Loucy (cell line): Measurements from ENCODE around the gene SFTA2.

Experiments
- H2AFZ ChIP-seq: fragments of 200-600 bp; sonication (generic); 2 replicates; pipeline ENCODE4 v1.6.0; 2016; ENCODE audit warnings: antibody characterized with exemption, mild to moderate bottlenecking, low read length, moderate library complexity
- H3F3A ChIP-seq: fragments of 200-600 bp; 2 replicates; pipeline ENCODE4 v1.6.0; 2016; ENCODE audit warnings: antibody characterized with exemption, low read depth, mild to moderate bottlenecking
- H3K27me3 ChIP-seq: fragments of 200-600 bp; sonication (generic); 2 replicates; pipeline ENCODE4 v1.6.1; 2014; ENCODE audit warnings: low read length, mild to moderate bottlenecking; ENCODE audit not compliant: insufficient read depth, poor library complexity, severe bottlenecking
- H3K36me3 ChIP-seq: fragments of 200-600 bp; sonication (generic); 2 replicates; pipeline ENCODE4 v1.6.1; 2016; ENCODE audit warnings: low read length; ENCODE audit not compliant: insufficient read depth
- H3K4me1 ChIP-seq: fragments of 200-600 bp; sonication (generic); 2 replicates; pipeline ENCODE4 v1.5.1; 2014; ENCODE audit warnings: low read length, mild to moderate bottlenecking; ENCODE audit not compliant: insufficient read depth, poor library complexity, severe bottlenecking
- H3K4me2 ChIP-seq: fragments of 200-600 bp; sonication (generic); 2 replicates; pipeline ENCODE4 v1.6.0; 2014; ENCODE audit warnings: antibody characterized with exemption, low read length, low read depth, mild to moderate bottlenecking; ENCODE audit not compliant: poor library complexity, severe bottlenecking
- H3K4me3 ChIP-seq: fragments of 200-600 bp; sonication (generic); 2 replicates; pipeline ENCODE4 v1.5.1; 2014; ENCODE audit warnings: low read length, mild to moderate bottlenecking, mixed read lengths; ENCODE audit not compliant: poor library complexity, severe bottlenecking
- H3K79me2 ChIP-seq: fragments of 200-600 bp; sonication (generic); 2 replicates; pipeline ENCODE4 v1.6.1; 2014; ENCODE audit warnings: low read length; ENCODE audit not compliant: insufficient read depth
- H3K9ac ChIP-seq: fragments of 200-600 bp; sonication (generic); 2 replicates; pipeline ENCODE4 v1.6.0; 2014; ENCODE audit warnings: mild to moderate bottlenecking, low read depth, low read length, moderate library complexity; ENCODE audit not compliant: poor library complexity, severe bottlenecking
- H3K9me2 ChIP-seq: fragments of 200-600 bp; sonication (generic); replicated peaks from 2 replicates; pipeline ENCODE4 v1.6.1; 2016; ENCODE audit warnings: low read depth, low read length, mixed read lengths
- H3K9me3 ChIP-seq: fragments of 200-600 bp; sonication (generic); 2 replicates; pipeline ENCODE4 v1.6.1; 2014; ENCODE audit warnings: mild to moderate bottlenecking, antibody characterized with exemption, low read length, low read depth; ENCODE audit not compliant: insufficient read depth
- H4K20me1 ChIP-seq: fragments of 200-600 bp; sonication (generic); 2 replicates; pipeline ENCODE4 v1.6.0; 2014; ENCODE audit warnings: antibody characterized with exemption, low read length, mild to moderate bottlenecking; ENCODE audit not compliant: insufficient read depth, poor library complexity, severe bottlenecking
- EZH2phosphoT487 ChIP-seq: fragments of 200-600 bp; IDR thresholded peaks from 2 replicates; pipeline ENCODE4 v1.6.1; 2018; ENCODE audit warnings: antibody characterized with exemption, mild to moderate bottlenecking, moderate library complexity, borderline replicate concordance
- TF ChIP-seq, protein P1 (sequence below): fragments of 200-600 bp; sonication (generic); conservative IDR thresholded peaks from 2 replicates; pipeline ENCODE4 v1.5.1; 2014; ENCODE audit warnings: mild to moderate bottlenecking, antibody characterized with exemption, low read length

SFTA2 gene

DNA sequence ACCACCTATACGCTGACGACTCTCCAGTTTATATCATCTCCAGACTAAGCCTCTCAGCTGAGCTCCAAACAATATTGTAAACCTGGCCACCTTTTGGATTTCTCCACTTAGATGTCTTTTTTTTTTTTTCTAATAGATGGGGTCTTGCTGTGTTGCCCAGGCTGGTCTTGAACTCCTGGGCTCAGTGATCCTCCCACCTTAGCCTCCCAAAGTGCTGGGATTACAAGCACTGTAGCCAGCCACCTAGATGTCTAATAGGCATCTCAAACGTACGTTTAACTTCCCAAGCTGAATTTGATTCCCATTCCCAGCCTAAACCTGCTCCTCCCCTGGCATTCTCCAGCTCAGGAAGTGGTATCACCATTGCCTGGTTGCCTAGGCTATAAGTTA lies 42.5 kb downstream of the SFTA2 start:
- H4K20me1 ChIP-seq = no peaks in the 10 kb centered on the region
- no peak overlapping the region for H2AFZ ChIP-seq
- no peak overlapping the region for H3K4me3 ChIP-seq
- H3K4me1 ChIP-seq = no peaks in the 10 kb centered on the region
- no peak for TF ChIP-seq EZH2phosphoT487
- TF ChIP-seq, protein P1, sequence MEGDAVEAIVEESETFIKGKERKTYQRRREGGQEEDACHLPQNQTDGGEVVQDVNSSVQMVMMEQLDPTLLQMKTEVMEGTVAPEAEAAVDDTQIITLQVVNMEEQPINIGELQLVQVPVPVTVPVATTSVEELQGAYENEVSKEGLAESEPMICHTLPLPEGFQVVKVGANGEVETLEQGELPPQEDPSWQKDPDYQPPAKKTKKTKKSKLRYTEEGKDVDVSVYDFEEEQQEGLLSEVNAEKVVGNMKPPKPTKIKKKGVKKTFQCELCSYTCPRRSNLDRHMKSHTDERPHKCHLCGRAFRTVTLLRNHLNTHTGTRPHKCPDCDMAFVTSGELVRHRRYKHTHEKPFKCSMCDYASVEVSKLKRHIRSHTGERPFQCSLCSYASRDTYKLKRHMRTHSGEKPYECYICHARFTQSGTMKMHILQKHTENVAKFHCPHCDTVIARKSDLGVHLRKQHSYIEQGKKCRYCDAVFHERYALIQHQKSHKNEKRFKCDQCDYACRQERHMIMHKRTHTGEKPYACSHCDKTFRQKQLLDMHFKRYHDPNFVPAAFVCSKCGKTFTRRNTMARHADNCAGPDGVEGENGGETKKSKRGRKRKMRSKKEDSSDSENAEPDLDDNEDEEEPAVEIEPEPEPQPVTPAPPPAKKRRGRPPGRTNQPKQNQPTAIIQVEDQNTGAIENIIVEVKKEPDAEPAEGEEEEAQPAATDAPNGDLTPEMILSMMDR = no peak
- H3K9me2 ChIP-seq = no peaks in the 10 kb centered on the region
- no peaks in the 10 kb centered on the region for H3K36me3 ChIP-seq
- no peaks in the 10 kb centered on the region for H3F3A ChIP-seq
- H3K9me3 ChIP-seq = no peaks in the 10 kb centered on the region
- no peaks in the 10 kb centered on the region for H3K79me2 ChIP-seq
- peaks cover 13% of the 10 kb centered on the region for H3K27me3 ChIP-seq
- no peak overlapping the region for H3K9ac ChIP-seq
- H3K4me2 ChIP-seq = no peak overlapping the region

DNA sequence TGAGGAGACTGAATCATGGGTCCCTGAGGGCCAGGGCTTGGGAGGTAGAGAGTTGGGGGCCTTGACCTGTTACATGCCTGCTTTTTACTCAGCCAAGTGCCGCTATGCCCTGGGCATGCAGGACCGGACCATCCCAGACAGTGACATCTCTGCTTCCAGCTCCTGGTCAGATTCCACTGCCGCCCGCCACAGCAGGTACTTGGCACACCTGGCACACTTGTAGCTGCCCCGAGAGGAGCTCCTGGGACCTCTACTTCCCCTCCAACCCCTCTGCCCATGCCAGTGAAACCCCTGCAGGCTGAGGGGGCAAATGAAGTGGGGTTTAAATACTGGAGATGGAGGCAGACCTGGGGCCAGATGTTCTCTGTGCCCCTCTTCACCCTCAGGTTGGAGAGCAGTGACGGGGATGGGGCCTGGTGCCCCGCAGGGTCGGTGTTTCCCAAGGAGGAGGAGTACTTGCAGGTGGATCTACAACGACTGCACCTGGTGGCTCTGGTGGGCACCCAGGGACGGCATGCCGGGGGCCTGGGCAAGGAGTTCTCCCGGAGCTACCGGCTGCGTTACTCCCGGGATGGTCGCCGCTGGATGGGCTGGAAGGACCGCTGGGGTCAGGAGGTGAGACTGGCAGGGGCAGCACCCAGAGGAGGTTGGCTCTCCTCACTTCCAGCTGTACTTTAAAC lies 43.0 kb downstream of the SFTA2 start:
- Histone ChIP-seq H3K4me2 (no peak overlapping the region), H3K4me3 (no peak overlapping the region), H2AFZ (no peak overlapping the region), H4K20me1 (no peaks in the 10 kb centered on the region), H3K9me3 (no peaks in the 10 kb centered on the region), H3K9ac (no peak overlapping the region), H3K36me3 (no peaks in the 10 kb centered on the region), H3K27me3 (peaks cover 14% of the 10 kb centered on the region), H3K9me2 (no peaks in the 10 kb centered on the region), H3F3A (no peaks in the 10 kb centered on the region), H3K4me1 (no peaks in the 10 kb centered on the region), H3K79me2 (no peaks in the 10 kb centered on the region)
- no peak for TF ChIP-seq EZH2phosphoT487
- TF ChIP-seq, protein P1 = no peak

DNA sequence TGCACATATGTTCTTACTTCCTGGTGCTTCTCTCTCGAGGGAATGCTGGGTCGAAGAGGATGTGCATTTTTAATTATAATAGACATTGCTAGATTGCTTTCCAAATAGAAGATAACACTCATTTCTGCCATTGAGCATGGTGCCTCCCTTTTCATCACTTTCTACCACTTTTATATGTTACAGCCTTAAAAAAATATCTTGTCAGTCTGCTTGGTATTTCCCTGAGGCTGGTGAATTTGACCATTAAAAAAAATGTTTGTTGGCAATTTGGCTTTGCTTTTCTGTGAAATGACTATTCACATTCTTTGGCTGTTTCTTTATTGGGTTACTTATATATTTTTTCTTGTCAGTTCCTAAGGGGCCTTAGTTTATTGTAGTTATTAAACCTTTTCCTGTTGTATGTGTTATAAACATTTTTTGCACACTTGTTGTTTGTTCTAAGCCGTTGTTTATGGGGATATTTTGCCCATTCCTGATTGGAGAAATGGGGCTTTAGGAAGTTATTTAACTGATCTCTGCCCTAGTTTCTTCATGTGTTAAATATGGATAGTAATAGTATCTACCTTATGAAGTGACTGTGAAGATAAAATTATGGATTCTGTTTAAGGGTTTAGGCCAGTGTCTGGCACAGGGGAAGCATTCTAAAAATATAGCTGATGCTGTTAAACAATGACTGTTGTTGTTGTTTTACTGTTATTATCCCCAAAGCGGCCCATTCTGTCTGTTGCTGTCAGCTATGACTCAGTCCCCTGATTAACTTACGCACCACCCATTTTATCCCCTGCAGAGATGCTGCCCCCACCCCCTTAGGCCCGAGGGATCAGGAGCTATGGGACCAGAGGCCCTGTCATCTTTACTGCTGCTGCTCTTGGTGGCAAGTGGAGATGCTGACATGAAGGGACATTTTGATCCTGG lies 43.8 kb downstream of the SFTA2 start:
- no peak overlapping the region for H2AFZ ChIP-seq
- H3K36me3 ChIP-seq = no peaks in the 10 kb centered on the region
- H3K4me2 ChIP-seq = no peak overlapping the region
- H3F3A ChIP-seq = no peaks in the 10 kb centered on the region
- H4K20me1 ChIP-seq = no peaks in the 10 kb centered on the region
- H3K27me3 ChIP-seq = peaks cover 14% of the 10 kb centered on the region
- no peaks in the 10 kb centered on the region for H3K4me1 ChIP-seq
- TF ChIP-seq EZH2phosphoT487 = no peak
- TF ChIP-seq, protein P1 = no peak
- no peaks in the 10 kb centered on the region for H3K79me2 ChIP-seq
- no peaks in the 10 kb centered on the region for H3K9me2 ChIP-seq
- H3K4me3 ChIP-seq = no peak overlapping the region
- no peak overlapping the region for H3K9ac ChIP-seq
- H3K9me3 ChIP-seq = no peaks in the 10 kb centered on the region
